ENCODE data around the gene LCN1. TPM values are rescaled to one million over a fixed set of nuclear protein-coding genes. Genes with fewer than 3 reads are reported as not detected.

Gene LCN1
- total and polyA plus RNA-seq, 2 of the 8 experiments (the other 6 are each of a cell fraction or from before 2014, with no cell fraction given), result not detected

DNA sequence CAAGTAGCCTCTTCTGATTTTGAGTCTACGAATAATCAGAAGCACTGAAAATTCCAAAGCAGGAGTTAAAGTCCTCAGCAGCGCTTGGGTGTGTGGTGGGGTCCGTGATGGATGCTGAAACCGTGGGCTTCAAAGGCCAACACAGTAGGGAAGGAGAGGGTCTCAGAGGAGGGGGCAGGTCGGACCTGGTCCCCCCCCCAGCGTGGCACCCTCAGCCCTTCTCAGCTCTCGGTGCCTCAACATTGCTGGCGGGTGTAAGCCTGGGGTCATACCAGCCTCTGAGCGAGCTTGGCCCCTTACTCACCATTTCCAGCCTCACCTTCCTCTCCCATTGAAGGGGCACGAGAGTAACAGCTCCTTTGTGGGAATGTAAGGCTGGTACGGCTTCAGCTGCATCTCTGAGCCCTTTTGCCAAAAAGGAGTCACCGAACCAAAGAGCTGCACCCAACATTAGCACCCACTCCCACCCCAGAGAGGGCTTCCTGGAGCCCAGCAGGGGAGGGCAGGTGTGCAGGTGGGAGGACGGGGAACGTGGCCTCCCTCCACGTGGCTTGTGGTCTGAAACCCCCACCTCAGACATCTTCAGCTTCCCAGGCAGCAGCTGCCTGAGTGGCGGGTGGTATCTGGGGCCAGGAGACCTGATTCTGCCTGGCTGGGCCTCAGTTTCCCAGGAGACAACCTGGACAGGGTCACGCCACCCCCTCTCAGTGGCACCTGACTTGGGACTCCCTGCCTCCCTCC is 6.7 kb upstream of the LCN1 start (continued):
- TF ChIP-seq, protein P1, sequence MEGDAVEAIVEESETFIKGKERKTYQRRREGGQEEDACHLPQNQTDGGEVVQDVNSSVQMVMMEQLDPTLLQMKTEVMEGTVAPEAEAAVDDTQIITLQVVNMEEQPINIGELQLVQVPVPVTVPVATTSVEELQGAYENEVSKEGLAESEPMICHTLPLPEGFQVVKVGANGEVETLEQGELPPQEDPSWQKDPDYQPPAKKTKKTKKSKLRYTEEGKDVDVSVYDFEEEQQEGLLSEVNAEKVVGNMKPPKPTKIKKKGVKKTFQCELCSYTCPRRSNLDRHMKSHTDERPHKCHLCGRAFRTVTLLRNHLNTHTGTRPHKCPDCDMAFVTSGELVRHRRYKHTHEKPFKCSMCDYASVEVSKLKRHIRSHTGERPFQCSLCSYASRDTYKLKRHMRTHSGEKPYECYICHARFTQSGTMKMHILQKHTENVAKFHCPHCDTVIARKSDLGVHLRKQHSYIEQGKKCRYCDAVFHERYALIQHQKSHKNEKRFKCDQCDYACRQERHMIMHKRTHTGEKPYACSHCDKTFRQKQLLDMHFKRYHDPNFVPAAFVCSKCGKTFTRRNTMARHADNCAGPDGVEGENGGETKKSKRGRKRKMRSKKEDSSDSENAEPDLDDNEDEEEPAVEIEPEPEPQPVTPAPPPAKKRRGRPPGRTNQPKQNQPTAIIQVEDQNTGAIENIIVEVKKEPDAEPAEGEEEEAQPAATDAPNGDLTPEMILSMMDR (IDR thresholded peaks at IDR 0.05; ENCODE audit: control extremely low read depth in 1 of 3, insufficient read depth in 1 of 3, low read depth in 1 of 3, low read length in 3 of 3), result no peak
- TF ChIP-seq KDM5A (IDR thresholded peaks at IDR 0.05; ENCODE audit: low read length) (no peak), SP1 (IDR thresholded peaks at IDR 0.05; ENCODE audit: low read depth, low read length) (no peak), TCF12 (IDR thresholded peaks at IDR 0.05; ENCODE audit: low read depth, low read length) (no peak), RXRA (IDR thresholded peaks at IDR 0.05; ENCODE audit: insufficient read depth, low read depth, low read length) (no peak), TBP (IDR thresholded peaks at IDR 0.05; ENCODE audit: low read depth, low read length) (no peak), EP300 (IDR thresholded peaks at IDR 0.05; ENCODE audit: borderline replicate concordance in 1 of 2, low read depth in 2 of 2, low read length in 2 of 2) (no peak), CHD1 (IDR thresholded peaks at IDR 0.05; ENCODE audit: low read depth, low read length) (no peak), CEBPB (IDR thresholded peaks at IDR 0.05; ENCODE audit: low read depth, low read length) (no peak)

Measured in H1 (cell line).